ENCODE data around the gene DOK1.
A peak's percentile ranks its signal among the peaks of the same experiment; 100 is the strongest.

DOK1 gene

GRCh38 chr2:74525717-74526648 lies 28.5 kb upstream of the DOK1 start, which contains the start of gene DQX1:
Gene DQX1 (minus strand): TSS chr2:74526231. CDS start chr2:74525729, 502 bp downstream.
- no peak for DNase-seq (ENCODE audit: low spot score)

GRCh38 chr2:74526649-74527230 lies 27.8 kb upstream of the DOK1 start:
- no peak for DNase-seq (ENCODE audit: low spot score)

- no peak for DNase-seq (ENCODE audit: low spot score)
Measured at GRCh38 chr2:74527741-74528140, 26.8 kb upstream of the DOK1 start.

- DNase-seq (ENCODE audit: low spot score): no peak
Measured at GRCh38 chr2:74528600-74529356, 25.7 kb upstream of the DOK1 start.

- DNase-seq (ENCODE audit: low spot score): peak; percentile 99
Measured at GRCh38 chr2:74529357-74530238, 24.9 kb upstream of the DOK1 start, which contains the start of the genes AUP1 and HTRA2. Gene AUP1 (minus strand): TSS chr2:74529706. CDS start chr2:74529629, 77 bp downstream. Gene HTRA2 (plus strand): TSS chr2:74529933. CDS start chr2:74530007, 74 bp downstream.

- no peak for DNase-seq (ENCODE audit: low spot score)
Measured at GRCh38 chr2:74530239-74531187, 24.0 kb upstream of the DOK1 start.

GRCh38 chr2:74531666-74532065 lies 22.9 kb upstream of the DOK1 start:
- no peak for DNase-seq (ENCODE audit: low spot score)

GRCh38 chr2:74532222-74532621 lies 22.3 kb upstream of the DOK1 start:
- DNase-seq (ENCODE audit: low spot score): no peak

- no peak for DNase-seq (ENCODE audit: low spot score)
Measured at GRCh38 chr2:74533464-74533863, 21.1 kb upstream of the DOK1 start.

- no peak for DNase-seq (ENCODE audit: low spot score)
Measured at GRCh38 chr2:74534411-74534810, 20.1 kb upstream of the DOK1 start.

- DNase-seq (ENCODE audit: low spot score): no peak
Measured at GRCh38 chr2:74535440-74535965, 19.0 kb upstream of the DOK1 start.

- no peak for DNase-seq (ENCODE audit: low spot score)
Measured at GRCh38 chr2:74536166-74536950, 18.2 kb upstream of the DOK1 start.

GRCh38 chr2:74537140-74537539 lies 17.4 kb upstream of the DOK1 start:
- no peak for DNase-seq (ENCODE audit: low spot score)

- DNase-seq (ENCODE audit: low spot score): no peak
Measured at GRCh38 chr2:74538881-74539339, 15.6 kb upstream of the DOK1 start.

- DNase-seq (ENCODE audit: low spot score): no peak
Measured at GRCh38 chr2:74540291-74540690, 14.2 kb upstream of the DOK1 start.

GRCh38 chr2:74542978-74543377 lies 11.5 kb upstream of the DOK1 start:
- DNase-seq (ENCODE audit: low spot score): no peak

GRCh38 chr2:74544634-74545033 lies 9.9 kb upstream of the DOK1 start:
- DNase-seq (ENCODE audit: low spot score): no peak

- no peak for DNase-seq (ENCODE audit: low spot score)
Measured at GRCh38 chr2:74546004-74546403, 8.5 kb upstream of the DOK1 start.

- DNase-seq (ENCODE audit: low spot score): peak; percentile 42
Measured at GRCh38 chr2:74548285-74548899, 6.1 kb upstream of the DOK1 start.

Data from ecto neural progenitor cell (in vitro differentiated cells).